ENCODE results near the gene TANGO2. TPM values are rescaled to one million over a fixed set of nuclear protein-coding genes. Genes with fewer than 3 reads are reported as not detected.
A peak's percentile ranks its signal among the peaks of the same experiment; 100 is the strongest.

TANGO2 gene
- total and polyA plus RNA-seq, 2 of the 8 experiments (the other 6 are each of a cell fraction or from before 2014, with no cell fraction given) = 10.1 to 18.4 TPM

DNA sequence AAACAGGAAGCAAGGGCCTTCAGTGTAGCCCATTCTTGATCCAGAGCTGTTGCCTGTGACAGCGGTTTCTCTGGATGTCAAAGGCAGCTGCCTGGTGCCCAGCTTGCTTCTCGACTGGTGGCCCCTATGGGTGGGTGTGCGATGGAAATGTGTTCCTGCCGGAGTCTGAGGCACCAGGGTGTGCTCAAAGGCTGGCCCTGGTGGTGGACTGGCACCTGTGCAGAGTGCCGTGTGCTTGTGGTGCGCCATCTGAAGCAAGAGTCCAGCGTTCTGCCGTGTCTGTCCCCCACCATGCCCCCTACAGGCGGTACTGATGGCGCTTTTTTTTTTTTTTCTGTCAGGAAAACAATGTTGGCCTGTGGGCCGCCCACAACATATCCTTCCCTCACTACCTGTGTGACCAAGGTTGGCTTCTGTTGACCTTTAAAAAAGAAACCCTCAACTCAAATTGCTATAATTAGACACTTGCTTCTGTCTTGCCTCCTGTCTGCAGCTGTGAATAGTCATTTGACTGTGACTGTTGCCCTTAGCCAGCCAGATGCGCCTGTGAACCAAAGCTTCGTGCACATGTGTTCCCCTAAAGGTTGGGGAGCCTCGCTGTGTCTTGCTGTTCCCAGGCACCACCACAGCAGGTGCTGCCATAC is 90.3 kb downstream of the TANGO2 start:
- Histone ChIP-seq H3K9me3 (ENCODE audit: insufficient read depth in 2 of 2, low read depth in 1 of 2, low read length in 1 of 2) (no peaks in the 10 kb centered on the region), H4K5ac (ENCODE audit: insufficient read length, low read depth, low read length) (no peak overlapping the region), H2BK5ac (ENCODE audit: low read depth, low read length) (no peak overlapping the region), H3K27ac (ENCODE audit: low read depth, low read length) (no peak overlapping the region), H3K56ac (replicated peaks; ENCODE audit: insufficient read length, low read depth, low read length) (no peak overlapping the region), H3K9ac (replicated peaks in 1 of 4; ENCODE audit: extremely low read depth in 1 of 4, low read depth in 3 of 4, low read length in 3 of 4) (no peak overlapping the region), H3K4ac (replicated peaks; ENCODE audit: insufficient read length, low read depth, low read length) (no peak overlapping the region), H3K79me1 (ENCODE audit: low read depth, low read length) (peaks cover 6% of the 10 kb centered on the region; the same call in 1 of the 2 replicates), H4K20me1 (replicated peaks in 1 of 2; ENCODE audit: control insufficient read depth in 1 of 2, insufficient read depth in 2 of 2, low read length in 2 of 2) (peaks cover 17 to 35% of the 10 kb centered on the region in 2 experiments), H3K23ac (ENCODE audit: insufficient read length) (no peak overlapping the region), H3K23me2 (ENCODE audit: low read depth, low read length) (no peaks in the 10 kb centered on the region; the same call in 1 of the 2 replicates), H3K4me2 (ENCODE audit: insufficient read depth in 1 of 2, low read depth in 2 of 2, low read length in 2 of 2) (no peak overlapping the region), H3K18ac (ENCODE audit: extremely low read depth, low read length) (no peak overlapping the region), H4K91ac (replicated peaks; ENCODE audit: insufficient read length, low read length) (no peak overlapping the region), H2BK12ac (ENCODE audit: low read depth, low read length) (no peak overlapping the region), H3K4me3 (ENCODE audit: extremely low read depth in 1 of 4, insufficient read depth in 2 of 4, low read depth in 3 of 4, low read length in 4 of 4) (no peak overlapping the region), H2AFZ (ENCODE audit: low read length) (no peak overlapping the region), H3K4me1 (replicated peaks in 1 of 4; ENCODE audit: control insufficient read depth in 3 of 4, insufficient read depth in 4 of 4, low read length in 3 of 4) (no peaks in the 10 kb centered on the region), H2BK20ac (ENCODE audit: low read length) (no peak overlapping the region), H2BK15ac (ENCODE audit: low read length) (no peak overlapping the region), H3K14ac (ENCODE audit: insufficient read length) (no peak overlapping the region), H3K27me3 (replicated peaks in 1 of 4; ENCODE audit: control insufficient read depth in 3 of 4, extremely low read depth in 1 of 4, insufficient read depth in 3 of 4, low read length in 3 of 4) (no peaks in the 10 kb centered on the region), H2AK5ac (ENCODE audit: low read depth, low read length) (no peak overlapping the region), H3K79me2 (ENCODE audit: control insufficient read depth in 1 of 2, insufficient read depth in 2 of 2, low read length in 2 of 2) (peaks cover 0 to 12% of the 10 kb centered on the region in 2 experiments; a peak in 1 of 4 replicates), H2BK120ac (replicated peaks; ENCODE audit: low read depth, low read length) (no peak overlapping the region), H4K8ac (ENCODE audit: extremely low read depth, insufficient read depth, low read length) (no peak overlapping the region), H3K36me3 (ENCODE audit: control insufficient read depth in 2 of 4, insufficient read depth in 4 of 4, low read length in 3 of 4) (peaks cover 44 to 60% (median 58%) of the 10 kb centered on the region in 4 experiments)
- ChIA-PET CTCF (ENCODE audit: partially characterized antibody) (interaction anchor here (0.6 to 3.2 kb wide), 12 partner anchors 10 to 146 kb away, joined by 3 to 23 read pairs (median 4); no protein-coding TSS in a partner anchor), POLR2A (ENCODE audit: partially characterized antibody) (interaction anchor here (1.0 to 22.7 kb wide), 7 partner anchors 10 to 139 kb away, joined by 3 to 598 read pairs (median 10); partner anchors contain the start of gene DGCR8)
- DNase-seq (ENCODE audit: low read depth in 1 of 2, low spot score in 2 of 2) (no peak), FAIRE-seq (no peak)
- WGBS, 2 experiments (ENCODE audit: extremely low coverage in 1 of 2, insufficient coverage in 1 of 2, insufficient read length in 1 of 2, insufficient replicate concordance in 2 of 2, low coverage in 1 of 2, low lambda C conversion rate in 2 of 2, missing lambda C conversion rate in 1 of 2) = 82% methylated on average over 13 of the region's 14 CpGs; no CpG with 5 or more reads in 1 of the 2 experiments
- no peak for TF ChIP-seq E2F6 (IDR thresholded peaks at IDR 0.05)
- TF ChIP-seq POLR2AphosphoS5 (IDR thresholded peaks at IDR 0.05; ENCODE audit: low read depth, low read length) = peak; percentile 78
- TF ChIP-seq TAF1 (IDR thresholded peaks at IDR 0.05; ENCODE audit: low read depth, low read length) = 0 out of 2 replicates have a peak, but pooled peaks have one; percentile 21
- TF ChIP-seq, protein P1, sequence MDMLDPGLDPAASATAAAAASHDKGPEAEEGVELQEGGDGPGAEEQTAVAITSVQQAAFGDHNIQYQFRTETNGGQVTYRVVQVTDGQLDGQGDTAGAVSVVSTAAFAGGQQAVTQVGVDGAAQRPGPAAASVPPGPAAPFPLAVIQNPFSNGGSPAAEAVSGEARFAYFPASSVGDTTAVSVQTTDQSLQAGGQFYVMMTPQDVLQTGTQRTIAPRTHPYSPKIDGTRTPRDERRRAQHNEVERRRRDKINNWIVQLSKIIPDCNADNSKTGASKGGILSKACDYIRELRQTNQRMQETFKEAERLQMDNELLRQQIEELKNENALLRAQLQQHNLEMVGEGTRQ (IDR thresholded peaks at IDR 0.05; ENCODE audit: low read length) = no peak
- TF ChIP-seq, protein P2, sequence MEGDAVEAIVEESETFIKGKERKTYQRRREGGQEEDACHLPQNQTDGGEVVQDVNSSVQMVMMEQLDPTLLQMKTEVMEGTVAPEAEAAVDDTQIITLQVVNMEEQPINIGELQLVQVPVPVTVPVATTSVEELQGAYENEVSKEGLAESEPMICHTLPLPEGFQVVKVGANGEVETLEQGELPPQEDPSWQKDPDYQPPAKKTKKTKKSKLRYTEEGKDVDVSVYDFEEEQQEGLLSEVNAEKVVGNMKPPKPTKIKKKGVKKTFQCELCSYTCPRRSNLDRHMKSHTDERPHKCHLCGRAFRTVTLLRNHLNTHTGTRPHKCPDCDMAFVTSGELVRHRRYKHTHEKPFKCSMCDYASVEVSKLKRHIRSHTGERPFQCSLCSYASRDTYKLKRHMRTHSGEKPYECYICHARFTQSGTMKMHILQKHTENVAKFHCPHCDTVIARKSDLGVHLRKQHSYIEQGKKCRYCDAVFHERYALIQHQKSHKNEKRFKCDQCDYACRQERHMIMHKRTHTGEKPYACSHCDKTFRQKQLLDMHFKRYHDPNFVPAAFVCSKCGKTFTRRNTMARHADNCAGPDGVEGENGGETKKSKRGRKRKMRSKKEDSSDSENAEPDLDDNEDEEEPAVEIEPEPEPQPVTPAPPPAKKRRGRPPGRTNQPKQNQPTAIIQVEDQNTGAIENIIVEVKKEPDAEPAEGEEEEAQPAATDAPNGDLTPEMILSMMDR (IDR thresholded peaks at IDR 0.05; ENCODE audit: control extremely low read depth in 1 of 3, insufficient read depth in 1 of 3, low read depth in 1 of 3, low read length in 3 of 3) = peak; percentile 48 to 60 (median 57)
- no peak for TF ChIP-seq HDAC2 (IDR thresholded peaks at IDR 0.05; ENCODE audit: borderline replicate concordance in 1 of 2, low read depth in 2 of 2, low read length in 2 of 2)
- TF ChIP-seq SIN3A (conservative IDR thresholded peaks at IDR 0.05 in 1 of 2, IDR thresholded peaks at IDR 0.05 in 1 of 2; ENCODE audit: low read depth in 1 of 2, low read length in 2 of 2) = peak in 1 of 2 experiments; percentile 59; a peak in 1 of 4 replicates

All from H1 (cell line).